Adipocyte (in vitro differentiated cells): ENCODE results near the gene PIGU.
"Not testable (repeated sequence)": the region's sequence is repeated elsewhere in the genome, so short reads cannot be mapped to it uniquely, and the experiment has no call there.

Experiments used
- DNase-seq: peaks from one replicate; pipeline ENCODE4 v3.0.0-alpha.2; 2015; ENCODE audit warnings: low read depth
- H3K27me3 ChIP-seq: replicated peaks from 2 replicates; pipeline ENCODE4 v1.7.0; 2013; ENCODE audit warnings: mild to moderate bottlenecking, low read length, moderate library complexity; ENCODE audit not compliant: control insufficient read depth, insufficient read depth
- H3K36me3 ChIP-seq: 2 replicates; pipeline ENCODE4 v1.7.0; 2013; ENCODE audit warnings: low read length, mild to moderate bottlenecking, moderate library complexity; ENCODE audit not compliant: control insufficient read depth, insufficient read depth, severe bottlenecking
- H3K4me1 ChIP-seq: 2 replicates; pipeline ENCODE4 v1.7.0; 2013; ENCODE audit warnings: mild to moderate bottlenecking, low read length, moderate library complexity; ENCODE audit not compliant: control insufficient read depth, insufficient read depth
- H3K4me3 ChIP-seq: 2 replicates; pipeline ENCODE4 v1.7.0; 2013; ENCODE audit warnings: mild to moderate bottlenecking, low read length, moderate library complexity
- H3K9ac ChIP-seq: 2 replicates; pipeline ENCODE4 v1.7.0; 2013; ENCODE audit warnings: mild to moderate bottlenecking, low read length, moderate library complexity
- H3K9me3 ChIP-seq: 2 replicates; pipeline ENCODE4 v1.7.0; 2013; ENCODE audit warnings: mild to moderate bottlenecking, low read length, moderate library complexity; ENCODE audit not compliant: control insufficient read depth

The PIGU gene

GRCh38 chr20:34629904-34630303 lies 47.0 kb downstream of the PIGU start:
- no peaks in the 10 kb centered on the region for H3K9me3 ChIP-seq
- H3K4me3 ChIP-seq, result no peak overlapping the region
- peaks cover 11% of the 10 kb centered on the region for H3K4me1 ChIP-seq
- no peak for DNase-seq
- H3K36me3 ChIP-seq, result peaks cover 3% of the 10 kb centered on the region
- H3K9ac ChIP-seq, result no peak overlapping the region
- H3K27me3 ChIP-seq, result no peaks in the 10 kb centered on the region

- peak; percentile 27 for DNase-seq
- peaks cover 5% of the 10 kb centered on the region for H3K4me1 ChIP-seq
- no peaks in the 10 kb centered on the region for H3K27me3 ChIP-seq
- no peak overlapping the region for H3K9ac ChIP-seq
- peaks cover 3% of the 10 kb centered on the region for H3K36me3 ChIP-seq
- no peak overlapping the region for H3K4me3 ChIP-seq
- no peaks in the 10 kb centered on the region for H3K9me3 ChIP-seq
Observed at GRCh38 chr20:34629342-34629741, 47.5 kb downstream of the PIGU start.

GRCh38 chr20:34628026-34628425 lies 48.9 kb downstream of the PIGU start:
- H3K4me1 ChIP-seq, result peaks cover 4% of the 10 kb centered on the region
- DNase-seq, result no peak
- no peaks in the 10 kb centered on the region for H3K27me3 ChIP-seq
- no peak overlapping the region for H3K4me3 ChIP-seq
- H3K9me3 ChIP-seq, result no peaks in the 10 kb centered on the region
- peaks cover 3% of the 10 kb centered on the region for H3K36me3 ChIP-seq
- no peak overlapping the region for H3K9ac ChIP-seq

- Histone ChIP-seq H3K9me3 (no peaks in the 10 kb centered on the region), H3K4me3 (no peak overlapping the region), H3K4me1 (peaks cover 9% of the 10 kb centered on the region), H3K27me3 (no peaks in the 10 kb centered on the region), H3K36me3 (no peaks in the 10 kb centered on the region), H3K9ac (no peak overlapping the region)
- DNase-seq, result no peak
Observed at GRCh38 chr20:34627458-34627857, 49.4 kb downstream of the PIGU start.

- Histone ChIP-seq H3K4me1 (peaks cover 11% of the 10 kb centered on the region), H3K4me3 (no peak overlapping the region), H3K36me3 (no peaks in the 10 kb centered on the region), H3K9me3 (no peaks in the 10 kb centered on the region), H3K9ac (no peak overlapping the region), H3K27me3 (no peaks in the 10 kb centered on the region)
- no peak for DNase-seq
Observed at GRCh38 chr20:34626992-34627391, 49.9 kb downstream of the PIGU start.

GRCh38 chr20:34624629-34625028 lies 52.3 kb downstream of the PIGU start:
- H3K27me3 ChIP-seq, result no peaks in the 10 kb centered on the region
- no peaks in the 10 kb centered on the region for H3K36me3 ChIP-seq
- H3K9me3 ChIP-seq, result no peaks in the 10 kb centered on the region
- H3K4me1 ChIP-seq, result peaks cover 23% of the 10 kb centered on the region
- no peak for DNase-seq
- no peak overlapping the region for H3K4me3 ChIP-seq
- H3K9ac ChIP-seq, result no peak overlapping the region

- no peaks in the 10 kb centered on the region for H3K27me3 ChIP-seq
- DNase-seq, result no peak
- H3K4me1 ChIP-seq, result peaks cover 23% of the 10 kb centered on the region
- H3K9ac ChIP-seq, result no peak overlapping the region
- no peaks in the 10 kb centered on the region for H3K36me3 ChIP-seq
- no peak overlapping the region for H3K4me3 ChIP-seq
- H3K9me3 ChIP-seq, result no peaks in the 10 kb centered on the region
Observed at GRCh38 chr20:34622821-34623451, 54.0 kb downstream of the PIGU start.

- H3K4me3 ChIP-seq, result no peak overlapping the region
- H3K9me3 ChIP-seq, result no peaks in the 10 kb centered on the region
- H3K4me1 ChIP-seq, result peaks cover 23% of the 10 kb centered on the region
- DNase-seq, result peak; percentile 59
- H3K27me3 ChIP-seq, result no peaks in the 10 kb centered on the region
- no peak overlapping the region for H3K9ac ChIP-seq
- H3K36me3 ChIP-seq, result no peaks in the 10 kb centered on the region
Observed at GRCh38 chr20:34621383-34622367, 55.2 kb downstream of the PIGU start.

- no peaks in the 10 kb centered on the region for H3K9me3 ChIP-seq
- no peak overlapping the region for H3K4me3 ChIP-seq
- DNase-seq, result no peak
- no peaks in the 10 kb centered on the region for H3K36me3 ChIP-seq
- H3K4me1 ChIP-seq, result peaks cover 23% of the 10 kb centered on the region
- no peaks in the 10 kb centered on the region for H3K27me3 ChIP-seq
- no peak overlapping the region for H3K9ac ChIP-seq
Observed at GRCh38 chr20:34621036-34621343, 55.9 kb downstream of the PIGU start.

GRCh38 chr20:34618676-34619075 lies 58.2 kb downstream of the PIGU start:
- Histone ChIP-seq H3K9ac (no peak overlapping the region), H3K9me3 (no peaks in the 10 kb centered on the region), H3K4me3 (no peak overlapping the region), H3K36me3 (no peaks in the 10 kb centered on the region), H3K27me3 (no peaks in the 10 kb centered on the region), H3K4me1 (peaks cover 29% of the 10 kb centered on the region)
- no peak for DNase-seq

- H3K36me3 ChIP-seq, H3K9ac ChIP-seq, H3K9me3 ChIP-seq, H3K4me3 ChIP-seq, DNase-seq, H3K27me3 ChIP-seq: not testable (repeated sequence)
- peaks cover 17% of the 10 kb centered on the region for H3K4me1 ChIP-seq
Observed at GRCh38 chr20:34616913-34617312, 60.0 kb downstream of the PIGU start.
